ENCODE results near the gene CPE.
"Not testable (repeated sequence)": the region's sequence is repeated elsewhere in the genome, so short reads cannot be mapped to it uniquely, and the experiment has no call there.

CPE gene

GRCh38 chr4:165378745-165379677 lies at the start of gene CPE:
TSS of gene CPE (plus strand) at chr4:165379008. CDS start at chr4:165379222, 214 bp downstream.
- DNase-seq (ENCODE audit: low spot score), result no peak

GRCh38 chr4:165330071-165330470 lies 48.7 kb upstream of the CPE start:
- DNase-seq (ENCODE audit: low spot score), result no peak

GRCh38 chr4:165330666-165331065 lies 48.1 kb upstream of the CPE start:
- DNase-seq (ENCODE audit: low spot score), result no peak

- no peak for DNase-seq (ENCODE audit: low spot score)
Observed at GRCh38 chr4:165331359-165331758, 47.4 kb upstream of the CPE start.

GRCh38 chr4:165331823-165332222 lies 47.0 kb upstream of the CPE start:
- DNase-seq (ENCODE audit: low spot score), result no peak

GRCh38 chr4:165332502-165332901 lies 46.3 kb upstream of the CPE start:
- DNase-seq (ENCODE audit: low spot score), result no peak

- no peak for DNase-seq (ENCODE audit: low spot score)
Observed at GRCh38 chr4:165335163-165335703, 43.6 kb upstream of the CPE start.

- DNase-seq (ENCODE audit: low spot score), result no peak
Observed at GRCh38 chr4:165336743-165337142, 42.1 kb upstream of the CPE start.

GRCh38 chr4:165342340-165342739 lies 36.5 kb upstream of the CPE start:
- not testable (repeated sequence) for DNase-seq (ENCODE audit: low spot score)

GRCh38 chr4:165343353-165344191 lies 35.2 kb upstream of the CPE start:
- DNase-seq (ENCODE audit: low spot score), result peak; percentile 29

- peak; percentile 38 for DNase-seq (ENCODE audit: low spot score)
Observed at GRCh38 chr4:165345666-165346417, 33.0 kb upstream of the CPE start.

GRCh38 chr4:165347647-165348569 lies 30.9 kb upstream of the CPE start:
- DNase-seq (ENCODE audit: low spot score), result no peak

GRCh38 chr4:165351359-165352130 lies 27.3 kb upstream of the CPE start:
- DNase-seq (ENCODE audit: low spot score), result peak; percentile 38

- peak; percentile 78 for DNase-seq (ENCODE audit: low spot score)
Observed at GRCh38 chr4:165355900-165356300, 22.9 kb upstream of the CPE start.

- DNase-seq (ENCODE audit: low spot score), result no peak
Observed at GRCh38 chr4:165359506-165359905, 19.3 kb upstream of the CPE start.

GRCh38 chr4:165360041-165360695 lies 18.6 kb upstream of the CPE start:
- no peak for DNase-seq (ENCODE audit: low spot score)

- no peak for DNase-seq (ENCODE audit: low spot score)
Observed at GRCh38 chr4:165360985-165361670, 17.7 kb upstream of the CPE start.

GRCh38 chr4:165361810-165362209 lies 17.0 kb upstream of the CPE start:
- DNase-seq (ENCODE audit: low spot score), result no peak
